Ramos (cell line): ENCODE measurements around the gene ERLIN1.

ENCODE experiments used
- in situ Hi-C: fragments of 300-500 bp; cut with MboI; formaldehyde crosslinking; loops from one replicate; pipeline ENCODE4 v1.14.3; 2022; ENCODE audit warnings: low sequenced_read_pairs; ENCODE audit not compliant: unreplicated experiment

Gene ERLIN1

GRCh38 chr10:100185364-100186252 lies at the start of gene ERLIN1:
TSS of gene ERLIN1 (minus strand) at chr10:100186029. CDS start at chr10:100185626, 403 bp downstream.
- in situ Hi-C loops: no loop called here

- in situ Hi-C loops: no loop called here
These were observed 46.3 kb upstream of the ERLIN1 start for GRCh38 chr10:100232101-100232500.

- in situ Hi-C loops: no loop called here
These were observed 44.1 kb upstream of the ERLIN1 start for GRCh38 chr10:100229819-100230422.

GRCh38 chr10:100223879-100224278 lies 38.0 kb upstream of the ERLIN1 start:
- in situ Hi-C loops: no loop called here

- in situ Hi-C loops: no loop called here
These were observed 36.7 kb upstream of the ERLIN1 start for GRCh38 chr10:100222529-100222928.

- in situ Hi-C loops: no loop called here
These were observed 30.2 kb upstream of the ERLIN1 start for GRCh38 chr10:100216006-100216405.

- in situ Hi-C loops: no loop called here
These were observed 23.5 kb upstream of the ERLIN1 start for GRCh38 chr10:100209303-100209702.

GRCh38 chr10:100208276-100208675 lies 22.4 kb upstream of the ERLIN1 start:
- in situ Hi-C loops: no loop called here

- in situ Hi-C loops: no loop called here
These were observed 18.5 kb upstream of the ERLIN1 start for GRCh38 chr10:100204370-100204769.

GRCh38 chr10:100201549-100201948 lies 15.7 kb upstream of the ERLIN1 start:
- in situ Hi-C loops: no loop called here

- in situ Hi-C loops: no loop called here
These were observed 8.9 kb upstream of the ERLIN1 start for GRCh38 chr10:100194711-100195110.

GRCh38 chr10:100192350-100192749 lies 6.5 kb upstream of the ERLIN1 start:
- in situ Hi-C loops: no loop called here

GRCh38 chr10:100186253-100187212 lies 704 bp upstream of the ERLIN1 start:
- in situ Hi-C loops: no loop called here

GRCh38 chr10:100184840-100185239 lies 989 bp downstream of the ERLIN1 start:
- in situ Hi-C loops: no loop called here

GRCh38 chr10:100184426-100184825 lies 1.4 kb downstream of the ERLIN1 start:
- in situ Hi-C loops: no loop called here

GRCh38 chr10:100183481-100183880 lies 2.3 kb downstream of the ERLIN1 start:
- in situ Hi-C loops: no loop called here

- in situ Hi-C loops: no loop called here
These were observed 2.9 kb downstream of the ERLIN1 start for GRCh38 chr10:100182908-100183307.

- in situ Hi-C loops: no loop called here
These were observed 3.5 kb downstream of the ERLIN1 start for GRCh38 chr10:100182281-100182680.

- in situ Hi-C loops: no loop called here
These were observed 10.0 kb downstream of the ERLIN1 start for GRCh38 chr10:100175875-100176274.
